Chondrocyte (in vitro differentiated cells): Measurements from ENCODE around the gene RHOBTB1. TPM values are rescaled to one million over a fixed set of nuclear protein-coding genes. Genes with fewer than 3 reads are reported as not detected.
A peak's percentile ranks its signal among the peaks of the same experiment; 100 is the strongest.
"Not testable (repeated sequence)": the region's sequence is repeated elsewhere in the genome, so short reads cannot be mapped to it uniquely, and the experiment has no call there.

ENCODE experiments used
- DNase-seq: peaks from one replicate; pipeline ENCODE4 v3.0.0; 2021; ENCODE audit warnings: mixed read lengths, low spot score
- H3K27ac Mint-ChIP-seq: one replicate; pipeline ENCODE4 v1.8.0; 2021; ENCODE audit warnings: mild to moderate bottlenecking, moderate library complexity, mixed read lengths; ENCODE audit not compliant: unreplicated experiment
- H3K27me3 Mint-ChIP-seq: 2 replicates; pipeline ENCODE4 v1.8.0; 2021; ENCODE audit warnings: low read depth, mixed read lengths
- H3K36me3 Mint-ChIP-seq: 2 replicates; pipeline ENCODE4 v1.8.0; 2021; ENCODE audit warnings: low read depth, mixed read lengths
- H3K4me1 Mint-ChIP-seq: 2 replicates; pipeline ENCODE4 v1.8.0; 2021; ENCODE audit warnings: low read depth, mild to moderate bottlenecking, mixed read lengths
- H3K4me3 Mint-ChIP-seq: one replicate; pipeline ENCODE4 v1.8.0; 2021; ENCODE audit warnings: mild to moderate bottlenecking, moderate library complexity, mixed read lengths; ENCODE audit not compliant: unreplicated experiment
- H3K9me3 Mint-ChIP-seq: 2 replicates; pipeline ENCODE4 v1.8.0; 2021; ENCODE audit warnings: low read depth, mixed read lengths
- total RNA-seq: library from RNA; stranded (reverse); gene quantifications from 3 replicates; pipeline ENCODE4 v1.2.1, GENCODE V29; 2021
- TF ChIP-seq, protein P1 (sequence below): fragments of 200-600 bp; sonication (generic); IDR thresholded peaks from 2 replicates; pipeline ENCODE4 v1.5.0; 2021; ENCODE audit warnings: antibody characterized with exemption, mild to moderate bottlenecking, moderate library complexity

The RHOBTB1 gene
- total RNA-seq, 1 donor from 2014 or later, result 19.2 TPM

DNA sequence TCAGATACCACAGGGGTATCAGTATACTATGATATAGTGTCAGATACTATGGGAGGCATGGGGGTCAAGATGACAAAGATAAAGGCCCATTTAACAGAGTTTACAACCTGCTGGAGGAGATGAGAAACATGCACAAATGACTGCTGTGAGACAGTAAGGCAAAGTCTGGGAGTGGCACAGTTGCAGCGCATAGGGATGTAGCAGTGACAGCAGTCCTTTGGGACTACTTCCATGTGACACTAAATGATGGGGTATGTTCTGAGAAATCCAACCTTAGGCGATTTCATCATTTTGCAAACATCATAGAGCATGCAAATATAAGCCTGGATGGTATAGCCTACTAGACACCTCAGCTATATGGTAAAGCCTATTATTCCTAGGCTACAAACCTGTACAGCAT is 108.9 kb downstream of the RHOBTB1 start:
- no peak overlapping the region for H3K27ac Mint-ChIP-seq
- H3K4me3 Mint-ChIP-seq, result no peak overlapping the region
- H3K36me3 Mint-ChIP-seq, result no peaks in the 10 kb centered on the region
- TF ChIP-seq, protein P1, sequence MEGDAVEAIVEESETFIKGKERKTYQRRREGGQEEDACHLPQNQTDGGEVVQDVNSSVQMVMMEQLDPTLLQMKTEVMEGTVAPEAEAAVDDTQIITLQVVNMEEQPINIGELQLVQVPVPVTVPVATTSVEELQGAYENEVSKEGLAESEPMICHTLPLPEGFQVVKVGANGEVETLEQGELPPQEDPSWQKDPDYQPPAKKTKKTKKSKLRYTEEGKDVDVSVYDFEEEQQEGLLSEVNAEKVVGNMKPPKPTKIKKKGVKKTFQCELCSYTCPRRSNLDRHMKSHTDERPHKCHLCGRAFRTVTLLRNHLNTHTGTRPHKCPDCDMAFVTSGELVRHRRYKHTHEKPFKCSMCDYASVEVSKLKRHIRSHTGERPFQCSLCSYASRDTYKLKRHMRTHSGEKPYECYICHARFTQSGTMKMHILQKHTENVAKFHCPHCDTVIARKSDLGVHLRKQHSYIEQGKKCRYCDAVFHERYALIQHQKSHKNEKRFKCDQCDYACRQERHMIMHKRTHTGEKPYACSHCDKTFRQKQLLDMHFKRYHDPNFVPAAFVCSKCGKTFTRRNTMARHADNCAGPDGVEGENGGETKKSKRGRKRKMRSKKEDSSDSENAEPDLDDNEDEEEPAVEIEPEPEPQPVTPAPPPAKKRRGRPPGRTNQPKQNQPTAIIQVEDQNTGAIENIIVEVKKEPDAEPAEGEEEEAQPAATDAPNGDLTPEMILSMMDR, result no peak
- no peaks in the 10 kb centered on the region for H3K27me3 Mint-ChIP-seq
- peaks cover 22% of the 10 kb centered on the region for H3K4me1 Mint-ChIP-seq
- DNase-seq, result no peak
- peaks cover 4% of the 10 kb centered on the region for H3K9me3 Mint-ChIP-seq

DNA sequence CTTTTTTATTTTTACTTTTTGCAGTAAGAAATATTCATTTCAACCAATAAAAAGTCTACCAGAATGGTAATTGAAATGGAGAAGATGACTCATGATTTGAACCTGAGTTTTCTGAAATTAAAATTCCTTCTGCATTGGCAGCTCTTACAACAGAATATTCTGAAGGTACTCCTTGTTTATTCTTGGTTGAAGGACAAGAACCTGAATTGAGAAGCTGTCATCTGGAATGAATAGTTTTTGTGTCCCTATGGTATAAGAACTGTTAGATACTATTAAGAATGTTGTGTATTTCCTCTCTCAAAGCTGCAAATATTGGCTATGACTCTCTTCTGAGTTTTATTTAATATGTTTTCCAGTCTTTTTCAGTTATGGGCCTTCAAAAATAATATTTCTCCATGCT is 109.6 kb downstream of the RHOBTB1 start:
- Mint-ChIP-seq H3K27me3 (no peaks in the 10 kb centered on the region), H3K27ac (no peak overlapping the region), H3K4me3 (no peak overlapping the region), H3K4me1 (peaks cover 22% of the 10 kb centered on the region), H3K36me3 (no peaks in the 10 kb centered on the region), H3K9me3 (peaks cover 4% of the 10 kb centered on the region)
- DNase-seq, result no peak
- TF ChIP-seq, protein P1, result no peak

DNA sequence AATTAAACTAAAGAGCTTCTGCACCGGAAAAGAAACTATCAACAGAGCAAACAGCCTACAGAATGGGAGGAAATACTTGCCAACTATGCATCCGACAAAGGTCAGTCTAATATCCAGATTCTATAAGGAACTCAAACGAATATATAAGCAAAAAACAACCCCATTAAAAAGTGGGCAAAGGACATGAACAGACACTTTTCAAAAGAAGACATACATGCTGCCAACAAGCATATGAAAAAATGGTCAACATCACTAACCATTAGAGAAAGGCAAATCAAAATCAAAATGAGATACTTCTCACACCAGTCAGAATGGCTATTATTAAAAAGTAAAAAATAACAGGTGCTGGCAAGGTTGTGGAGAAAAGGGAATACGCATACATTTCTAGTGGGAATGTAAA is 111.8 kb downstream of the RHOBTB1 start:
- not testable (repeated sequence) for H3K27me3 Mint-ChIP-seq, H3K4me3 Mint-ChIP-seq, H3K36me3 Mint-ChIP-seq, H3K9me3 Mint-ChIP-seq, H3K27ac Mint-ChIP-seq, DNase-seq
- H3K4me1 Mint-ChIP-seq, result peaks cover 29% of the 10 kb centered on the region

DNA sequence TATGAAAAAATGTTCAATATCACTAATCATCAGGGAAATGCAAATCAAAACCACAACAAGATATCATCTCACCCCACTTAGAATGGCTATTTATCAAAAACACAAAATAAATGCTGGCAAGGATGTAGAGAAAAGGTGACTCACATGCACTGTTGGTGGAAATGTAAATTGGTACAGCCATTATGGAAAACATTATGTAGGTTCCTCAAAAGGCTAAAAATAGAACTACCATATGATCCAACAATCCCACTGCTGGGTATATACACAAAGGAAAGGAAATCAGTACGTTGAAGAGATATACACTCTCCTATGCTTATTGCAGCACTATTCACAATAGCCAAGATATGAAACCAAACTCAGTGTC is 115.5 kb downstream of the RHOBTB1 start:
- Mint-ChIP-seq H3K9me3 (peaks cover 4% of the 10 kb centered on the region), H3K27ac (peak overlapping the region; percentile 76), H3K36me3 (no peaks in the 10 kb centered on the region), H3K4me3 (no peak overlapping the region), H3K4me1 (peaks cover 22% of the 10 kb centered on the region), H3K27me3 (no peaks in the 10 kb centered on the region)
- no peak for DNase-seq
- TF ChIP-seq, protein P1, result no peak

DNA sequence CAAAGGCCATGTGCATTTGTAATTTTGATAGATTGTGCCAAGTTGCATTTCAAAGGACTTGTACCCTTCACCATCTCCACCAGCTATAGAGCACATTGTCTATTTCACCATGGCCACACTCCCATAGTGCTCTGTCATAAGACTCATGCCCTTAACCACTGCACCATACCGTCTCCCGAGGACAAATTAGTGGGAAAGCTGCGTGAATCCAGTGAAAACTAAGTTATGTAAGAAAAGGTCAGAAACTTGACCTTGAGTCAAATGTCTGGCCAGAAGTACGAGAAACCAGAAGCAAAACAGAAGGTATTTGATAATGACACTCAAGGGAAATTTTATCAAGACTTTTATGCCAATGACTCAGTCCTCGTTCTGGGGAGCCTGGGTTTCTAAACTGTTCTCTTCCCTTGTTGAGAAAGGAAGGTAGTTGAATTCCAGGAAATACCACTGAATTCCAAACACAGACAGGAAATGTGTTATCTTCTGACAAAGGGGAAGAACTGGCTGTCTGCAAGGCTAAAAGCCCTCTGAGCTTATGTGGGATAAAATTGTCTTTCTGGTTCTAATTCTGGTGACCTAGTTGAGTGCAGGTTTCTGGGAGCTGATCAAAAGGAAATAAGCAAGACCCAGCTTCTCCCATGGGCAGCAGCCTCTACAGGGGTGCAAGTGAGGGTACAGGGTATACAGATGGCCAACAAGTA is 116.0 kb downstream of the RHOBTB1 start:
- Mint-ChIP-seq H3K27ac (peak overlapping the region; percentile 76), H3K4me3 (no peak overlapping the region), H3K36me3 (no peaks in the 10 kb centered on the region), H3K9me3 (peaks cover 4% of the 10 kb centered on the region), H3K4me1 (peaks cover 21% of the 10 kb centered on the region), H3K27me3 (no peaks in the 10 kb centered on the region)
- TF ChIP-seq, protein P1, result no peak
- no peak for DNase-seq

DNA sequence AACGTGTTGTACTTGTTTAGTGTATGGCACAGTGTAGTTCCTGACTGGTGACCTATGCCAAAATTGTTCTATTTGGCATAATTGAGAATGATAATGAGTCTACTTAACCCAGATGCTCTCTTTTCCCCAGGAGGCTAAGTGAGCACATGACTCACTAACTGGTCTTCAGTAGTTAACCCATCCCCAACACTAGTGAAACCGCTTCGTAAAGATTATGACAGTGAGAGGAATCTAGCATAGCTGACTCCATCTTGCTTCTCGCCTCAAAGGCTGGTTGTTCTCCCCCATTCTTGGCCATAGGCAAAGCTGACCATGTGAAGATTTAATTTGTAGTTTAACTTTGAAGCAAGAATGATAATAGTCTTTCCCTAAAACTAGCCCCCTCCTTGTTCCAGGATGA is 118.5 kb downstream of the RHOBTB1 start:
- DNase-seq, result no peak
- no peaks in the 10 kb centered on the region for H3K9me3 Mint-ChIP-seq
- no peaks in the 10 kb centered on the region for H3K27me3 Mint-ChIP-seq
- H3K36me3 Mint-ChIP-seq, result no peaks in the 10 kb centered on the region
- no peak overlapping the region for H3K27ac Mint-ChIP-seq
- TF ChIP-seq, protein P1, result no peak
- H3K4me3 Mint-ChIP-seq, result no peak overlapping the region
- peaks cover 32% of the 10 kb centered on the region for H3K4me1 Mint-ChIP-seq
